Vagina (tissue), 2 donors: Measurements from ENCODE around the gene RNF34.

Source experiments
- POLR2A ChIP-seq, 2 donors: fragments of 450-650 bp; IDR thresholded peaks; one replicate each; pipeline ENCODE4 v1.6.1; 2017; ENCODE audit warnings: antibody characterized with exemption in 2 of 2, mild to moderate bottlenecking in 2 of 2, moderate library complexity in 2 of 2
- POLR2AphosphoS5 ChIP-seq, 2 donors: sonication (generic); formaldehyde crosslinking; IDR thresholded peaks; one replicate each; pipeline ENCODE4 v1.9.0; 2017; ENCODE audit warnings: antibody characterized with exemption in 2 of 2, mild to moderate bottlenecking in 2 of 2, low read depth in 1 of 2; ENCODE audit not compliant: insufficient read depth in 1 of 2
- TF ChIP-seq, protein P1 (sequence below), 3 experiments: fragments of 450-650 bp in 2 of 3; fragments of 200-600 bp in 1 of 3; sonication (generic) in 1 of 3; IDR thresholded peaks; one replicate each; pipeline ENCODE4 v1.5.1; 2017 to 2019; ENCODE audit warnings: antibody characterized with exemption in 3 of 3, mild to moderate bottlenecking in 2 of 3, moderate library complexity in 2 of 3

DNA sequence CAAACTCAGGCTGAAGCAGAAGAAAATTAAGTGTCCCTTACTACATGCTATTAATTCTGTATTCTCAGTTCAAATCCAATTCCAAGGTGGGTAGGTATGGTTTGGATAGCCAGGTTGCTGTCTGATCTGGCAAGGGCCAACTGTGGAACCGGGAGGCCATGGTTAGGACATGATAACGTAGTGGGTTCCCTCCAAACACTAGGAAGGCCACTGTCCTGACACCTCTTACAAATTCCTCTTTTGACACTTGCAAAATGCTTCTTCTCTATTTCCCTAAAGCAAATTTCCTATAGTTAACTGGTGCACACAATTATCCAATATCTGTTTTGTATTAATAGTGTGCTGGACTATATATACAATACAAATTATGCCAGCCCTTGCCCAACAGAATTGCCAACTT lies 70.8 kb downstream of the RNF34 start:
- TF ChIP-seq, protein P1, sequence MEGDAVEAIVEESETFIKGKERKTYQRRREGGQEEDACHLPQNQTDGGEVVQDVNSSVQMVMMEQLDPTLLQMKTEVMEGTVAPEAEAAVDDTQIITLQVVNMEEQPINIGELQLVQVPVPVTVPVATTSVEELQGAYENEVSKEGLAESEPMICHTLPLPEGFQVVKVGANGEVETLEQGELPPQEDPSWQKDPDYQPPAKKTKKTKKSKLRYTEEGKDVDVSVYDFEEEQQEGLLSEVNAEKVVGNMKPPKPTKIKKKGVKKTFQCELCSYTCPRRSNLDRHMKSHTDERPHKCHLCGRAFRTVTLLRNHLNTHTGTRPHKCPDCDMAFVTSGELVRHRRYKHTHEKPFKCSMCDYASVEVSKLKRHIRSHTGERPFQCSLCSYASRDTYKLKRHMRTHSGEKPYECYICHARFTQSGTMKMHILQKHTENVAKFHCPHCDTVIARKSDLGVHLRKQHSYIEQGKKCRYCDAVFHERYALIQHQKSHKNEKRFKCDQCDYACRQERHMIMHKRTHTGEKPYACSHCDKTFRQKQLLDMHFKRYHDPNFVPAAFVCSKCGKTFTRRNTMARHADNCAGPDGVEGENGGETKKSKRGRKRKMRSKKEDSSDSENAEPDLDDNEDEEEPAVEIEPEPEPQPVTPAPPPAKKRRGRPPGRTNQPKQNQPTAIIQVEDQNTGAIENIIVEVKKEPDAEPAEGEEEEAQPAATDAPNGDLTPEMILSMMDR (IDR thresholded peaks at IDR 0.05) = no peak
- TF ChIP-seq POLR2A (IDR thresholded peaks at IDR 0.05) (no peak), POLR2AphosphoS5 (IDR thresholded peaks at IDR 0.05; ENCODE audit: insufficient read depth in 1 of 2, low read depth in 1 of 2) (no peak)
